Spleen (tissue), 7 donors: ENCODE results near the gene TRHDE.

ENCODE experiments used
- POLR2A ChIP-seq, 3 donors: fragments of 450-650 bp; IDR thresholded peaks; one replicate each; pipeline ENCODE4 v1.5.1; 2017; ENCODE audit warnings: antibody characterized with exemption in 3 of 3, mild to moderate bottlenecking in 1 of 3
- POLR2AphosphoS5 ChIP-seq, 3 donors: sonication (generic); formaldehyde crosslinking; IDR thresholded peaks; one replicate each; pipeline ENCODE4 v1.5.1; 2017; ENCODE audit warnings: antibody characterized with exemption in 3 of 3
- TF ChIP-seq, protein P1 (sequence below), 11 experiments: fragments of 200-600 bp in 7 of 11; fragments of 450-650 bp in 4 of 11; sonication (generic) in 4 of 11; IDR thresholded peaks in 8 of 11; conservative IDR thresholded peaks in 3 of 11; 1 replicate in 7 of 11; 2 replicates in 4 of 11; pipeline versions ENCODE4 v1.4.0 to v1.8.0; 2016 to 2021; ENCODE audit warnings: antibody characterized with exemption in 11 of 11, inconsistent platforms in 4 of 11, mild to moderate bottlenecking in 1 of 11
- donor health status: DM: no; HTN: no; CAD: no; lungs with moderate emphysema.
- donor health status: DM: no; HTN: no; CAD: no.
- donor health status: DM: no; HTN: no; CAD: no.

DNA sequence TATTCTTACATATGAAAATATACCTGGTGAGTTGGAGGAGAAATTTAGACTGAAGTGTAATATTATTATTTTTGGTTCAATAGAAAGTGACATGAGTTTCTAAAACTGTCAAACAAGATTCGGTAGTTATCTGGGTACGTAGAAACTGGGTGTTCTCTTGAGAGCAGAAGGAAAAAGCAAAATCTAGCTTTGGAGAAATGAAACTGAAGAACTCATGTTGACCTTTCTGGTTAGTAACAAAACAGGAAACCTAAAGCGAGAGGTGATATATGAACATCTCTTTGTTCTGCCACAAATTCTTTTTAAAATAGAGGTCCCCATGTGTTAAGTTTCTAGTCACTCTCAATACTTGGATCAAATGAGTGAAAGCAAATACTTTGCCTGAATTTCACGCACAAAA lies 401.7 kb downstream of the TRHDE start:
- TF ChIP-seq, protein P1, sequence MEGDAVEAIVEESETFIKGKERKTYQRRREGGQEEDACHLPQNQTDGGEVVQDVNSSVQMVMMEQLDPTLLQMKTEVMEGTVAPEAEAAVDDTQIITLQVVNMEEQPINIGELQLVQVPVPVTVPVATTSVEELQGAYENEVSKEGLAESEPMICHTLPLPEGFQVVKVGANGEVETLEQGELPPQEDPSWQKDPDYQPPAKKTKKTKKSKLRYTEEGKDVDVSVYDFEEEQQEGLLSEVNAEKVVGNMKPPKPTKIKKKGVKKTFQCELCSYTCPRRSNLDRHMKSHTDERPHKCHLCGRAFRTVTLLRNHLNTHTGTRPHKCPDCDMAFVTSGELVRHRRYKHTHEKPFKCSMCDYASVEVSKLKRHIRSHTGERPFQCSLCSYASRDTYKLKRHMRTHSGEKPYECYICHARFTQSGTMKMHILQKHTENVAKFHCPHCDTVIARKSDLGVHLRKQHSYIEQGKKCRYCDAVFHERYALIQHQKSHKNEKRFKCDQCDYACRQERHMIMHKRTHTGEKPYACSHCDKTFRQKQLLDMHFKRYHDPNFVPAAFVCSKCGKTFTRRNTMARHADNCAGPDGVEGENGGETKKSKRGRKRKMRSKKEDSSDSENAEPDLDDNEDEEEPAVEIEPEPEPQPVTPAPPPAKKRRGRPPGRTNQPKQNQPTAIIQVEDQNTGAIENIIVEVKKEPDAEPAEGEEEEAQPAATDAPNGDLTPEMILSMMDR (IDR thresholded peaks at IDR 0.05 in 8 of 11, conservative IDR thresholded peaks at IDR 0.05 in 3 of 11) = no peak
- TF ChIP-seq POLR2A (IDR thresholded peaks at IDR 0.05) (no peak), POLR2AphosphoS5 (IDR thresholded peaks at IDR 0.05) (no peak)
